H1 (cell line): Measurements from ENCODE around the gene SLC39A13. TPM values are rescaled to one million over a fixed set of nuclear protein-coding genes. Genes with fewer than 3 reads are reported as not detected.

Source experiments
- BCL11A ChIP-seq, 2 experiments: IDR thresholded peaks; one replicate each; pipeline ENCODE4 v1.6.1; 2011; ENCODE audit warnings: low read depth in 2 of 2, low read length in 2 of 2, mild to moderate bottlenecking in 2 of 2
- CHD2 ChIP-seq: IDR thresholded peaks from 2 replicates; pipeline ENCODE4 v1.6.1; 2012; ENCODE audit warnings: low read length, improper control_type of control experiment
- CREB1 ChIP-seq: IDR thresholded peaks from 2 replicates; pipeline ENCODE4 v1.6.1; 2012; ENCODE audit warnings: inconsistent platforms
- CTBP2 ChIP-seq: IDR thresholded peaks from 2 replicates; pipeline ENCODE4 v1.7.0; 2011; ENCODE audit warnings: borderline replicate concordance, mild to moderate bottlenecking, moderate library complexity, mixed read lengths, low read length; ENCODE audit not compliant: insufficient read depth, insufficient read length
- EGR1 ChIP-seq: IDR thresholded peaks from 2 replicates; pipeline ENCODE4 v1.6.1; 2011; ENCODE audit warnings: low read depth, low read length, borderline replicate concordance
- GABPA ChIP-seq: IDR thresholded peaks from 2 replicates; pipeline ENCODE4 v1.6.1; 2011; ENCODE audit warnings: mild to moderate bottlenecking, low read length, moderate library complexity, borderline replicate concordance; ENCODE audit not compliant: insufficient read depth
- GTF2F1 ChIP-seq: IDR thresholded peaks from 2 replicates; pipeline ENCODE4 v1.6.1; 2012; ENCODE audit warnings: low read depth, low read length, improper control_type of control experiment, borderline replicate concordance
- JUN ChIP-seq: IDR thresholded peaks from 2 replicates; pipeline ENCODE4 v1.6.1; 2011; ENCODE audit warnings: low read depth, mild to moderate bottlenecking, improper control_type of control experiment, low read length
- KDM1A ChIP-seq: fragments of 200-600, 300-600 bp; sonication (generic); IDR thresholded peaks from 2 replicates; pipeline ENCODE4 v1.7.1; 2016; ENCODE audit warnings: mild to moderate bottlenecking, low read length, borderline replicate concordance
- KDM4A ChIP-seq: IDR thresholded peaks from one replicate; pipeline ENCODE4 v1.7.1; 2012; ENCODE audit warnings: low read depth, mild to moderate bottlenecking, moderate library complexity, low read length, inconsistent platforms; ENCODE audit not compliant: severe bottlenecking
- MAFK ChIP-seq: IDR thresholded peaks from 2 replicates; pipeline ENCODE4 v1.6.1; 2012; ENCODE audit warnings: low read depth, mild to moderate bottlenecking, improper control_type of control experiment, low read length
- NRF1 ChIP-seq: IDR thresholded peaks from 2 replicates; pipeline ENCODE4 v1.6.1; 2011; ENCODE audit warnings: mild to moderate bottlenecking, low read depth, low read length, improper control_type of control experiment
- POLR2A ChIP-seq, 2 experiments: IDR thresholded peaks; 1 replicate in 1 of 2; 2 replicates in 1 of 2; pipeline ENCODE4 v1.6.1; 2011; ENCODE audit warnings: low read depth in 2 of 2, low read length in 2 of 2, mild to moderate bottlenecking in 2 of 2; ENCODE audit errors: control extremely low read depth in 1 of 2
- POLR2AphosphoS5 ChIP-seq: IDR thresholded peaks from 2 replicates; pipeline ENCODE4 v1.6.1; 2011; ENCODE audit warnings: low read depth, low read length
- RBBP5 ChIP-seq: IDR thresholded peaks from 2 replicates; pipeline ENCODE4 v1.7.1; 2012; ENCODE audit warnings: low read depth, mild to moderate bottlenecking, inconsistent platforms, low read length, moderate library complexity, borderline replicate concordance
- SAP30 ChIP-seq: fragments of 300-600 bp; sonication (generic); IDR thresholded peaks from 2 replicates; pipeline ENCODE4 v1.7.1; 2012; ENCODE audit warnings: low read length, moderate library complexity, mild to moderate bottlenecking, inconsistent platforms; ENCODE audit not compliant: insufficient read depth, insufficient replicate concordance
- SIN3A ChIP-seq, 2 experiments: IDR thresholded peaks in 1 of 2; conservative IDR thresholded peaks in 1 of 2; 2 replicates each; pipeline ENCODE4 v1.6.1; 2011 to 2012; ENCODE audit warnings: low read length in 2 of 2, improper control_type of control experiment in 1 of 2, low read depth in 1 of 2, mild to moderate bottlenecking in 1 of 2
- SIRT6 ChIP-seq: IDR thresholded peaks from one replicate; pipeline ENCODE4 v1.7.1; 2012; ENCODE audit warnings: low read length, inconsistent platforms
- TCF12 ChIP-seq: IDR thresholded peaks from 2 replicates; pipeline ENCODE4 v1.6.1; 2011; ENCODE audit warnings: low read depth, mild to moderate bottlenecking, low read length
- polyA plus RNA-seq, 7 experiments: library from polyadenylated mRNA; depleted of rRNA in 3 of 7; stranded (reverse) in 5 of 7; unstranded in 2 of 7; fragments of >200 nt in 5 of 7; fragments of 200-250 nt in 2 of 7; gene quantifications; 1 replicate in 5 of 7; 2 replicates in 1 of 7; 4 replicates in 1 of 7; pipeline versions ENCODE4 v1.2.1 to v1.2.3, GENCODE V29; 2011 to 2013; ENCODE audit warnings: missing spikeins in 2 of 7, mixed read lengths in 2 of 7
- total RNA-seq: library from RNA; stranded (reverse); fragmentation: NEBNext Ultra II Directional; extraction: Animal tissue kit (Norgen Biotek cat#: 25700); gene quantifications from 2 replicates; pipeline ENCODE4 v1.2.1, GENCODE V29; 2021
- TF ChIP-seq, protein P1 (sequence below): IDR thresholded peaks from 2 replicates; pipeline ENCODE4 v1.6.1; 2012; ENCODE audit warnings: inconsistent platforms
- TF ChIP-seq, protein P2 (sequence below), 3 experiments: IDR thresholded peaks; 1 replicate in 2 of 3; 2 replicates in 1 of 3; pipeline versions ENCODE4 v1.5.1 to v1.6.1; 2011; ENCODE audit warnings: low read length in 3 of 3, mild to moderate bottlenecking in 3 of 3, inconsistent platforms in 2 of 3, low read depth in 1 of 3, moderate library complexity in 1 of 3; ENCODE audit not compliant: insufficient read depth in 1 of 3; ENCODE audit errors: control extremely low read depth in 1 of 3

Gene SLC39A13
- total and polyA plus RNA-seq, 2 of the 8 experiments (the other 6 are each of a cell fraction or from before 2014, with no cell fraction given) = 23.2 to 30.0 TPM

DNA sequence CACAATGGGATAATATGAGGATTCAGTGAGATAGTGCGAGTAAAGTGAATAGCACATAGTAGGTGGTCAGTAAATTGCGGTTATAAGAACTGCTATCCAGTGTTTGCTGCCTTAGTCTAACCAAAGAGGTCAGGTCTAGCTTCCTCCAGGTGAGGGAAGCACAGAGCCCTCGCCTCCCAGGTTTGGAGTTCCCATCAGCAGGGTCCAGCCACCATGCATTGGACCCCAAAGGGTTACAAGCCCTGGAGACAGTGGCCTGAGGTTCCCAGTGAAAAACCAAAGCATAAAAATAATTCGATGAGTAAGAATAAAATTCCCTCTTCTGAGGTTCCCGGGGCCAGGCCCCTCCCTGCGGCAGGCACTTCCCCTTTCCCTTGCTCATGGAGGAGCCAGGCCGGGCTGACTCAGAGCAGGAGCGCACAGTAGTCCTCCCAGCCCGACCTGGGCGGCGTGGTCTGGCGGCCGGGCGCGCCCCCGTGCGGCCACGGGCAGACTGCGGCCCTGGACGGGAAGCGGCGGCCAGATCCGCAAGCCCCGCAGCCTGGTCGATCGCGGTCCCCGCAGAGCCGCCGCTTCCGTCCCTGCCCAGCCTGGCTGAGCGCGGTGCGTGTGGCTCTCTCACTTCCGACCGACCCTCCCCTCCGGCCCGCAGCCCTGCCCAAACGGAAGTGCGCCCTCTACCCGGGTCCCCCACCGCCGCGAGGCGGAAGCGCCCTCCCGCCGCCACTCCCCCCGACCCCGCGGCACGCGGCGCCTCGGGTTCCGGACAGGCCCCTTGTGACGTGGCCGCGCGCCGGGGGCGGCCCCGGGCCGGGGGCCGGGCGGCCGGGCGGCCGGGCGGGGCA, at the start of gene SLC39A13 (continued):
- TF ChIP-seq GTF2F1 (peak; percentile 38; the same call in 1 of the 2 replicates), MAFK (no peak), POLR2AphosphoS5 (peak; percentile 92), BCL11A (IDR thresholded peaks at IDR 0.05; ENCODE audit: low read depth in 2 of 2, low read length in 2 of 2) (no peak), NRF1 (no peak), EGR1 (peak; percentile 57; the same call in 1 of the 2 replicates), CTBP2 (no peak), GABPA (peak; percentile 99), CREB1 (peak; percentile 92), KDM1A (no peak), KDM4A (no peak), RBBP5 (no peak), JUN (0 out of 2 replicates have a peak, but pooled peaks have one; percentile 13), SAP30 (no peak), CHD2 (no peak), SIN3A (conservative IDR thresholded peaks at IDR 0.05 in 1 of 2, IDR thresholded peaks at IDR 0.05 in 1 of 2; ENCODE audit: low read depth in 1 of 2, low read length in 2 of 2) (peak in 1 of 2 experiments; percentile 75; a peak in 1 of 4 replicates), POLR2A (IDR thresholded peaks at IDR 0.05; ENCODE audit: control extremely low read depth in 1 of 2, low read depth in 2 of 2, low read length in 2 of 2) (peak; percentile 63 to 91), SIRT6 (no peak), TCF12 (0 out of 2 replicates have a peak, but pooled peaks have one; percentile 42)
- TF ChIP-seq, protein P1, sequence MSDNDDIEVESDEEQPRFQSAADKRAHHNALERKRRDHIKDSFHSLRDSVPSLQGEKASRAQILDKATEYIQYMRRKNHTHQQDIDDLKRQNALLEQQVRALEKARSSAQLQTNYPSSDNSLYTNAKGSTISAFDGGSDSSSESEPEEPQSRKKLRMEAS = peak; percentile 67
- TF ChIP-seq, protein P2, sequence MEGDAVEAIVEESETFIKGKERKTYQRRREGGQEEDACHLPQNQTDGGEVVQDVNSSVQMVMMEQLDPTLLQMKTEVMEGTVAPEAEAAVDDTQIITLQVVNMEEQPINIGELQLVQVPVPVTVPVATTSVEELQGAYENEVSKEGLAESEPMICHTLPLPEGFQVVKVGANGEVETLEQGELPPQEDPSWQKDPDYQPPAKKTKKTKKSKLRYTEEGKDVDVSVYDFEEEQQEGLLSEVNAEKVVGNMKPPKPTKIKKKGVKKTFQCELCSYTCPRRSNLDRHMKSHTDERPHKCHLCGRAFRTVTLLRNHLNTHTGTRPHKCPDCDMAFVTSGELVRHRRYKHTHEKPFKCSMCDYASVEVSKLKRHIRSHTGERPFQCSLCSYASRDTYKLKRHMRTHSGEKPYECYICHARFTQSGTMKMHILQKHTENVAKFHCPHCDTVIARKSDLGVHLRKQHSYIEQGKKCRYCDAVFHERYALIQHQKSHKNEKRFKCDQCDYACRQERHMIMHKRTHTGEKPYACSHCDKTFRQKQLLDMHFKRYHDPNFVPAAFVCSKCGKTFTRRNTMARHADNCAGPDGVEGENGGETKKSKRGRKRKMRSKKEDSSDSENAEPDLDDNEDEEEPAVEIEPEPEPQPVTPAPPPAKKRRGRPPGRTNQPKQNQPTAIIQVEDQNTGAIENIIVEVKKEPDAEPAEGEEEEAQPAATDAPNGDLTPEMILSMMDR (IDR thresholded peaks at IDR 0.05; ENCODE audit: control extremely low read depth in 1 of 3, insufficient read depth in 1 of 3, low read depth in 1 of 3, low read length in 3 of 3) = peak; percentile 74 to 86 (median 86)
